Sigmoid colon (tissue), 4 donors: ENCODE measurements around the gene FAR2.

Experiments
- CTCF ChIP-seq, 4 experiments: fragments of 450-650 bp in 3 of 4; fragments of 200-600 bp in 1 of 4; IDR thresholded peaks; one replicate each; pipeline ENCODE4 v1.5.1; 2016 to 2019; ENCODE audit warnings: antibody characterized with exemption in 4 of 4, mild to moderate bottlenecking in 3 of 4, moderate library complexity in 2 of 4
- EP300 ChIP-seq, 4 donors: sonication (generic); formaldehyde crosslinking; IDR thresholded peaks; one replicate each; pipeline ENCODE4 v1.6.1; 2017; ENCODE audit warnings: antibody characterized with exemption in 4 of 4
- POLR2A ChIP-seq, 2 donors: fragments of 450-650 bp; IDR thresholded peaks; one replicate each; pipeline ENCODE4 v1.6.1; 2016; ENCODE audit warnings: antibody characterized with exemption in 2 of 2, mild to moderate bottlenecking in 2 of 2, moderate library complexity in 2 of 2
- POLR2AphosphoS5 ChIP-seq, 4 donors: sonication (generic); formaldehyde crosslinking; IDR thresholded peaks; one replicate each; pipeline ENCODE4 v1.6.1; 2017; ENCODE audit warnings: antibody characterized with exemption in 4 of 4

- TF ChIP-seq POLR2AphosphoS5 (IDR thresholded peaks at IDR 0.05) (no peak), POLR2A (IDR thresholded peaks at IDR 0.05) (no peak), CTCF (IDR thresholded peaks at IDR 0.05) (no peak), EP300 (IDR thresholded peaks at IDR 0.05) (no peak)
Observed at GRCh38 chr12:29225834-29226233, 76.8 kb downstream of the FAR2 start.
